ENCODE data around the gene FUNDC2.
A peak's percentile ranks its signal among the peaks of the same experiment; 100 is the strongest.

FUNDC2 gene

DNA sequence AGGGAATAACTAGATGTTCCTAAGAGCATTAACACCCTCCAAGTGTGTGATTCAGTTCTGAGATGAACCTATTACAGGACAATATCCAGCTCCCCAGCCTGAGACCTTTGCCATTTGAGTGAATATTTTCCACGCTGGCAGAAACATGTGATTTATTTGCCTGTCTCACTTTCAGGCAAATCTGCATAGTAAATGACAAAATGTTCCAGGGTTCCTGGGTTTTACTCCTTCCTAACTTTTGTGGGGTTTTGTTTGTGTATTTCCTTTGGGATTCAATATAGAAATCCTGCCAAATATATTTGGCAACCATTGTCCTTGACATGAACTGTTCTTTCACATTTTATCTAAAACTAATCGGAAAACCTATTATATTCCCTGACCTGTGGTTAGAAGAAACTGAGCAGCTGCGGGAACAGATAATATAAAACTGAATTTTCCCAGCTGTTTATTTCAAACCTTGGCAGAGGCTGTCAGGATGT, 16.6 kb upstream of the FUNDC2 start:
- Histone ChIP-seq H2AK5ac (ENCODE audit: low read length) (no peak overlapping the region), H3K79me2 (ENCODE audit: control insufficient read depth, insufficient read depth, low read length) (no peaks in the 10 kb centered on the region), H3K23ac (ENCODE audit: low read length) (no peak overlapping the region), H2BK5ac (ENCODE audit: low read length) (no peak overlapping the region), H3K27me3 (ENCODE audit: insufficient read depth, low read length, poor library complexity) (no peaks in the 10 kb centered on the region), H3K36me3 (ENCODE audit: control insufficient read depth, insufficient read depth, low read length) (no peaks in the 10 kb centered on the region), H3K56ac (ENCODE audit: low read length) (no peak overlapping the region), H3K9ac (ENCODE audit: low read length) (no peak overlapping the region), H3K4me1 (ENCODE audit: control insufficient read depth, low read depth, low read length) (no peaks in the 10 kb centered on the region), H3K4me3 (ENCODE audit: low read length) (no peak overlapping the region), H4K5ac (ENCODE audit: low read length) (no peak overlapping the region), H3K18ac (ENCODE audit: low read length) (no peak overlapping the region), H3K79me1 (ENCODE audit: low read length) (no peaks in the 10 kb centered on the region), H3K4ac (ENCODE audit: low read depth, low read length) (no peak overlapping the region), H3K27ac (ENCODE audit: low read depth, low read length) (no peak overlapping the region), H2BK120ac (ENCODE audit: low read depth, low read length) (no peak overlapping the region), H4K8ac (ENCODE audit: low read depth, low read length) (no peak overlapping the region), H2BK15ac (replicated peaks; ENCODE audit: low read depth) (no peak overlapping the region), H3K4me2 (ENCODE audit: low read length) (no peak overlapping the region)
- WGBS (ENCODE audit: extremely low coverage, insufficient coverage, low lambda C conversion rate), result no CpG with 5 or more reads among the region's 3 CpGs
- DNase-seq, result no peak

DNA sequence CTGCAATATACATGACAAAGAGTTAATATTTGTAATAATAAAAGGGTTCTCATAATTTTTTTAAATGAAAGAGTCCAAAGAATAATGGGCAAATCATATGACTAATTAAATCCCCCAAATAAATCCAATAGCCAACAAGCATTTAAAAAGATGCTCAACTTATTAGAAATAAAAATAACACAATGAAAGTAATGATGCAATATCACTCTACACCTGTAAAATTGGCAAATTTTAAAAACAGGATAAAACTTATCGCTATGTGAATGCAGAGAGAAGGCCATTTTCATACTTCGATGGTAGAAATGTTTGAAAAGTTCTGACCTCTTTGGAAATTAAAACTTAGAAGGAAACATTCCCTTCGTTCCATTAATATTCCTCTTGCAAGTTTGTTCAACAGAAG, 6.1 kb upstream of the FUNDC2 start:
- no CpG with 5 or more reads among the region's 3 CpGs for WGBS (ENCODE audit: extremely low coverage, insufficient coverage, low lambda C conversion rate)
- Histone ChIP-seq H3K56ac (ENCODE audit: low read length) (no peak overlapping the region), H2BK5ac (ENCODE audit: low read length) (no peak overlapping the region), H3K9ac (ENCODE audit: low read length) (no peak overlapping the region), H2AK5ac (ENCODE audit: low read length) (no peak overlapping the region), H3K4me1 (ENCODE audit: control insufficient read depth, low read depth, low read length) (no peaks in the 10 kb centered on the region), H3K18ac (ENCODE audit: low read length) (no peak overlapping the region), H3K4me2 (ENCODE audit: low read length) (no peak overlapping the region), H3K4ac (ENCODE audit: low read depth, low read length) (no peak overlapping the region), H2BK15ac (replicated peaks; ENCODE audit: low read depth) (no peak overlapping the region), H3K36me3 (ENCODE audit: control insufficient read depth, insufficient read depth, low read length) (no peaks in the 10 kb centered on the region), H3K79me1 (ENCODE audit: low read length) (no peaks in the 10 kb centered on the region), H2BK120ac (ENCODE audit: low read depth, low read length) (no peak overlapping the region), H3K27me3 (ENCODE audit: insufficient read depth, low read length, poor library complexity) (no peaks in the 10 kb centered on the region), H4K5ac (ENCODE audit: low read length) (no peak overlapping the region), H3K27ac (ENCODE audit: low read depth, low read length) (no peak overlapping the region), H3K79me2 (ENCODE audit: control insufficient read depth, insufficient read depth, low read length) (no peaks in the 10 kb centered on the region), H3K4me3 (ENCODE audit: low read length) (no peak overlapping the region), H4K8ac (ENCODE audit: low read depth, low read length) (no peak overlapping the region), H3K23ac (ENCODE audit: low read length) (no peak overlapping the region)
- DNase-seq, result no peak

DNA sequence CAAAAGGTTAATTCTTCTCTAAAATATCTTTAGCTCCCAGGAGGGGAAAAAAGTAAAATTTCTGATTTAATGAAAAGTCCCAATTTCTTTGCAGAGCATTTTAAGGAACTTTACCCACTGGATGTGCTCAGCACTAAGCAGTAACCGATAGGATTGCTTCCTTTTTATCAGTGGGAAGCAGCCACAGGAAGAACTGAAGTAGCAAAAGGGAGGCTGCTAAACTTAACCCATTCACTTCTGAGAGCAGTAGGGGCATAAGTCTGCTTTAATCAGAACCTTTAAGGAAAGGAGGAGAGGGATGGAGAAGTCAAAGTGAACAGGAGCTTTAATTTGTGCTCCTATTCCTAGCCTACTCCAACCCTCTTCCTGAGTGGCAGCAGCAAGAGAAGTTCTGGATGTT, 4.1 kb upstream of the FUNDC2 start, which contains the start of gene F8:
Gene F8, minus strand, starts transcription at position 139 of the 400 bp plus-strand sequence. CDS start 171 bp downstream, outside the sequence.
- no peak within 1 kb of the TSS for H3K9ac ChIP-seq (ENCODE audit: low read length)
- H2BK120ac ChIP-seq (ENCODE audit: low read depth, low read length), result no peak within 1 kb of the TSS
- WGBS (ENCODE audit: extremely low coverage, insufficient coverage, low lambda C conversion rate), result no CpG with 5 or more reads among the region's 1 CpG
- H3K4me1 ChIP-seq (ENCODE audit: control insufficient read depth, low read depth, low read length), result no peaks in the 10 kb centered on the region
- no peak within 1 kb of the TSS for H2BK5ac ChIP-seq (ENCODE audit: low read length)
- H4K8ac ChIP-seq (ENCODE audit: low read depth, low read length), result no peak within 1 kb of the TSS
- H3K4me2 ChIP-seq (ENCODE audit: low read length), result no peak within 1 kb of the TSS
- no peak within 1 kb of the TSS for H2AK5ac ChIP-seq (ENCODE audit: low read length)
- H3K56ac ChIP-seq (ENCODE audit: low read length), result no peak within 1 kb of the TSS
- H3K27me3 ChIP-seq (ENCODE audit: insufficient read depth, low read length, poor library complexity), result no peaks in the 10 kb centered on the region
- H3K4me3 ChIP-seq (ENCODE audit: low read length), result no peak within 1 kb of the TSS
- H3K79me1 ChIP-seq (ENCODE audit: low read length), result no peaks in the 10 kb centered on the region
- no peak for DNase-seq
- no peak within 1 kb of the TSS for H2BK15ac ChIP-seq (replicated peaks; ENCODE audit: low read depth)
- no peak within 1 kb of the TSS for H3K18ac ChIP-seq (ENCODE audit: low read length)
- no peaks in the 10 kb centered on the region for H3K79me2 ChIP-seq (ENCODE audit: control insufficient read depth, insufficient read depth, low read length)
- H4K5ac ChIP-seq (ENCODE audit: low read length), result no peak within 1 kb of the TSS
- H3K36me3 ChIP-seq (ENCODE audit: control insufficient read depth, insufficient read depth, low read length), result no peaks in the 10 kb centered on the region
- no peak within 1 kb of the TSS for H3K4ac ChIP-seq (ENCODE audit: low read depth, low read length)
- no peak within 1 kb of the TSS for H3K23ac ChIP-seq (ENCODE audit: low read length)
- no peak within 1 kb of the TSS for H3K27ac ChIP-seq (ENCODE audit: low read depth, low read length)

DNA sequence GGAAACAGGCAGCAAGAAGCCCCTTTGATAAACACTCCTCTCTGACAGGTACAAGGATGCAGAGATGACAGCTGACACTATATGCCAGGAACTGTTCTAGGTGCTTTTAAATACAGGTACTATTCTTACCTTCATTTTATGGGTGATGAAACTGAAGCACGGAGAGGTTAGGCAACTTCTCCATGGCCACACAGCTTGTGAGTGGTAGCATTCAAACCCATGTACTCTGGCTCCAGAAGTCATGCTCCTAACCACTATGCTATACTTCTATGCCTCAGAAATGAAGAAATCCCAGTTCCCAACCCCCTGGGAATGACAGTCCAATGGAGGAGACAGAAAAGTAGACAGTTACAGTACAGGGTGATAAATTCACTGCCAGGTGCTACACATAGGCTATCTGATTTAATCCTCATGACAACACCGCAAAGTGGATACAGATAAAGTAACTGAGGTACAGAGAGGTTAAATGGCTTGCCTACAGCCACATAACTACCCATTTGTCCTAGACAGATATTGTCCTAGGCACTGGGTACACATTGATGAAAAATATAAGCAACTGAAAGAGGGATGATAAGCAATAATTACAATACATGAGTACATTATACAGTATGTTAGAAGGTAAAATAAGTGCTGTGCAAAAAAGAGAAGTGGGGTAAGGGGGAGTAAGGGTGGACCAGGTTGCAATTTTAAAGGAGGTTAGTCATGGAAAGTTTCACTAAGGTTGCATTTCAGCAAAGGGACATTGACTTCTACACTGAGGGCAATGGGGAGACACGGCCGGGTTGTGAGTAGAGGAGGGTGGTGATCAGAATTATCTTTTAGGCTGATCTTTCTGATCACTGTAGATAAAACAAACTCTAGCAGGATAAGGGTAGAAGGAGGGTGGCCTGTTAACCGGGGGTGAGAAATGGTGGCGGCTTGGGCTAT, 2.5 kb upstream of the FUNDC2 start:
- no peak overlapping the region for H4K5ac ChIP-seq (ENCODE audit: low read length)
- H2AK5ac ChIP-seq (ENCODE audit: low read length), result no peak overlapping the region
- no peaks in the 10 kb centered on the region for H3K4me1 ChIP-seq (ENCODE audit: control insufficient read depth, low read depth, low read length)
- H2BK15ac ChIP-seq (replicated peaks; ENCODE audit: low read depth), result no peak overlapping the region
- no peak overlapping the region for H3K23ac ChIP-seq (ENCODE audit: low read length)
- peaks cover 5% of the 10 kb centered on the region for H3K79me2 ChIP-seq (ENCODE audit: control insufficient read depth, insufficient read depth, low read length)
- no peak overlapping the region for H3K9ac ChIP-seq (ENCODE audit: low read length)
- no peaks in the 10 kb centered on the region for H3K79me1 ChIP-seq (ENCODE audit: low read length)
- H3K27ac ChIP-seq (ENCODE audit: low read depth, low read length), result no peak overlapping the region
- no peak overlapping the region for H2BK120ac ChIP-seq (ENCODE audit: low read depth, low read length)
- H3K27me3 ChIP-seq (ENCODE audit: insufficient read depth, low read length, poor library complexity), result no peaks in the 10 kb centered on the region
- H4K8ac ChIP-seq (ENCODE audit: low read depth, low read length), result no peak overlapping the region
- no peak overlapping the region for H3K4me3 ChIP-seq (ENCODE audit: low read length)
- H3K56ac ChIP-seq (ENCODE audit: low read length), result no peak overlapping the region
- H3K36me3 ChIP-seq (ENCODE audit: control insufficient read depth, insufficient read depth, low read length), result no peaks in the 10 kb centered on the region
- no peak for DNase-seq
- no peak overlapping the region for H3K4me2 ChIP-seq (ENCODE audit: low read length)
- no peak overlapping the region for H3K4ac ChIP-seq (ENCODE audit: low read depth, low read length)
- no peak overlapping the region for H3K18ac ChIP-seq (ENCODE audit: low read length)
- no peak overlapping the region for H2BK5ac ChIP-seq (ENCODE audit: low read length)
- no CpG with 5 or more reads among the region's 6 CpGs for WGBS (ENCODE audit: extremely low coverage, insufficient coverage, low lambda C conversion rate)

GRCh38 chrX:155026420-155026726, 271 bp upstream of the FUNDC2 start:
- Histone ChIP-seq H2BK15ac (replicated peaks; ENCODE audit: low read depth) (no peak overlapping the region), H4K5ac (ENCODE audit: low read length) (no peak overlapping the region), H2AK5ac (ENCODE audit: low read length) (no peak overlapping the region), H2BK5ac (ENCODE audit: low read length) (no peak overlapping the region), H3K27me3 (ENCODE audit: insufficient read depth, low read length, poor library complexity) (no peaks in the 10 kb centered on the region), H3K79me2 (ENCODE audit: control insufficient read depth, insufficient read depth, low read length) (peaks cover 5% of the 10 kb centered on the region), H3K36me3 (ENCODE audit: control insufficient read depth, insufficient read depth, low read length) (no peaks in the 10 kb centered on the region), H3K27ac (ENCODE audit: low read depth, low read length) (no peak overlapping the region), H3K18ac (ENCODE audit: low read length) (no peak overlapping the region), H2BK120ac (ENCODE audit: low read depth, low read length) (no peak overlapping the region), H4K8ac (ENCODE audit: low read depth, low read length) (no peak overlapping the region), H3K23ac (ENCODE audit: low read length) (no peak overlapping the region), H3K4me2 (ENCODE audit: low read length) (no peak overlapping the region), H3K79me1 (ENCODE audit: low read length) (no peaks in the 10 kb centered on the region), H3K9ac (ENCODE audit: low read length) (peak overlapping the region; percentile 61), H3K4me1 (ENCODE audit: control insufficient read depth, low read depth, low read length) (no peaks in the 10 kb centered on the region), H3K4ac (ENCODE audit: low read depth, low read length) (no peak overlapping the region), H3K56ac (ENCODE audit: low read length) (peak overlapping the region; percentile 73), H3K4me3 (ENCODE audit: low read length) (peak overlapping the region; percentile 30)
- DNase-seq, result no peak
- WGBS (ENCODE audit: extremely low coverage, insufficient coverage, low lambda C conversion rate), result no CpG with 5 or more reads among the region's 16 CpGs

Measured in mesendoderm (in vitro differentiated cells).